ENCODE measurements around the gene ZNF23.
"Not testable (repeated sequence)": the region's sequence is repeated elsewhere in the genome, so short reads cannot be mapped to it uniquely, and the experiment has no call there.

ZNF23 gene

DNA sequence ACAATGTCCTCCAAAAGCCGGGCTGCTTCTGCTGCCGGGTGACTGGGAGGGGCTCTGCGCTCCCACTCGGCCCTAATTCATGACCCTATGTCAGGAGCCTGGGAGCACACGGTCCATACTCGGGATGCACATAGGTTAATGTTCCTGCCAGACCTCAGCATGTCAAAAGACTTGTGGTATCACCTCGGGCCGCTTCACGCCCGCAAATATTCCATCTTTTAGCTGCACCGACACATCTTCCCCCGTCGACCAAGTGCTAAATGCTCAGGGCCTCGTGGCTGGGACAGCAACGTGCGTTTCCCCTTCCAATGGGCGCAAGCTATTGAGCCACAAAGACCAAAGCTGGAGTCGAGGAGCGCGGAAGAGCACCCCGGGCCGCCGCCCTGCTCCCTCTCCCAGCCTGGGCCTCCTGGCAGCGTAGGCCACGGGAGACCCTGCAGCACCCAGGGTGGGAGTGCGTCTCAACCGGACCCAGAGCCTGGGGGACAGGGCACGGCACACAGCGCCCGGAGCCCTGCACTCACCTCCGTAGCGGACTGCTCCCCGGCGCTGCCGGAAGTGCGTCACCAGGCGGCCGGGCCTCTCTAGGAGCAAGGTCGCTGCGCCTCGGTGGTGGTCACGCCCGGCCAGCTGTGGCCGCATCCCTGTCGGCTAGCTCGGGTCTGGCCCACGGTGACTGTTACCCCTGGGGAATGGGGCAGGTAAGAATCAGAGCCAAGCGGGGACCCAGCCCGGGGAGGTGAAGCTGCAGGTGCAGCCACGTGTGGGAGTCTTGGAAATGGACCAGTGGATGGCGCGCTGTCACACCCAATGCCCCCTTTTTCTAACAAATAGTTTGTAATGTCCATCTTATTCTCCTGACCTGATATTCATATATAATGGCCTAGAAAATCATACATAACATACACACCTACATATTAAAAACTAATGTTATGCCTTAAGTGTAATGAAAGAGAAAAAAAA is at the start of gene ZNF23:
ZNF23 (minus strand) TSS at position 562 of the 963 bp plus-strand sequence. CDS start 5,451 bp downstream, outside the sequence.
- Histone ChIP-seq H3K27me3 (ENCODE audit: low read depth, low read length) (no peaks in the 10 kb centered on the region), H3K4me1 (ENCODE audit: low read length) (peaks cover 13% of the 10 kb centered on the region; the same call in 1 of the 2 replicates), H3K79me2 (ENCODE audit: low read length) (peaks cover 30% of the 10 kb centered on the region), H3K9me3 (ENCODE audit: insufficient read depth, low read length) (no peaks in the 10 kb centered on the region), H3K36me3 (replicated peaks; ENCODE audit: low read depth, low read length) (no peaks in the 10 kb centered on the region), H3K4me2 (ENCODE audit: low read length) (peak within 1 kb of the TSS; percentile 98), H3K4me3 (ENCODE audit: low read length) (peak within 1 kb of the TSS; percentile 95), H2AFZ (ENCODE audit: low read depth, low read length) (peak within 1 kb of the TSS; percentile 88), H4K20me1 (ENCODE audit: insufficient read depth, low read length) (no peaks in the 10 kb centered on the region; the same call in 1 of the 2 replicates), H3K9ac (ENCODE audit: low read length) (peak within 1 kb of the TSS; percentile 76), H3K27ac (ENCODE audit: low read length) (0 out of 2 replicates have a peak within 1 kb of the TSS, but pooled peaks have one; percentile 11)
- no peak for TF ChIP-seq EZH2phosphoT487 (IDR thresholded peaks at IDR 0.05; ENCODE audit: low read depth)
- TF ChIP-seq CTCF (IDR thresholded peaks at IDR 0.05; ENCODE audit: low read depth, low read length): peak; percentile 52

GRCh38 chr16:71507061-71507460 is 45.0 kb upstream of the ZNF23 start:
- no peaks in the 10 kb centered on the region for H4K20me1 ChIP-seq (ENCODE audit: insufficient read depth, low read length)
- H3K9ac ChIP-seq (ENCODE audit: low read length): no peak overlapping the region
- peaks cover 10% of the 10 kb centered on the region for H3K4me1 ChIP-seq (ENCODE audit: low read length)
- no peaks in the 10 kb centered on the region for H3K36me3 ChIP-seq (replicated peaks; ENCODE audit: low read depth, low read length)
- H3K9me3 ChIP-seq (ENCODE audit: insufficient read depth, low read length): no peaks in the 10 kb centered on the region
- H3K27ac ChIP-seq (ENCODE audit: low read length): no peak overlapping the region
- H3K4me3 ChIP-seq (ENCODE audit: low read length): no peak overlapping the region
- no peak overlapping the region for H3K4me2 ChIP-seq (ENCODE audit: low read length)
- no peak overlapping the region for H2AFZ ChIP-seq (ENCODE audit: low read depth, low read length)
- H3K27me3 ChIP-seq (ENCODE audit: low read depth, low read length): no peaks in the 10 kb centered on the region
- TF ChIP-seq EZH2phosphoT487 (IDR thresholded peaks at IDR 0.05; ENCODE audit: low read depth) (no peak), CTCF (IDR thresholded peaks at IDR 0.05; ENCODE audit: low read depth, low read length) (no peak)
- H3K79me2 ChIP-seq (ENCODE audit: low read length): no peaks in the 10 kb centered on the region

- H2AFZ ChIP-seq (ENCODE audit: low read depth, low read length): no peak overlapping the region
- no peak overlapping the region for H3K9ac ChIP-seq (ENCODE audit: low read length)
- H3K79me2 ChIP-seq (ENCODE audit: low read length): no peaks in the 10 kb centered on the region
- H3K9me3 ChIP-seq (ENCODE audit: insufficient read depth, low read length): no peaks in the 10 kb centered on the region
- H3K4me3 ChIP-seq (ENCODE audit: low read length): no peak overlapping the region
- no peak overlapping the region; the same call in 1 of the 2 replicates for H3K4me2 ChIP-seq (ENCODE audit: low read length)
- TF ChIP-seq CTCF (IDR thresholded peaks at IDR 0.05; ENCODE audit: low read depth, low read length): no peak
- no peak for TF ChIP-seq EZH2phosphoT487 (IDR thresholded peaks at IDR 0.05; ENCODE audit: low read depth)
- no peaks in the 10 kb centered on the region for H3K27me3 ChIP-seq (ENCODE audit: low read depth, low read length)
- no peaks in the 10 kb centered on the region for H4K20me1 ChIP-seq (ENCODE audit: insufficient read depth, low read length)
- H3K27ac ChIP-seq (ENCODE audit: low read length): no peak overlapping the region
- H3K4me1 ChIP-seq (ENCODE audit: low read length): peaks cover 10% of the 10 kb centered on the region
- H3K36me3 ChIP-seq (replicated peaks; ENCODE audit: low read depth, low read length): no peaks in the 10 kb centered on the region
Observed at GRCh38 chr16:71504901-71505300, 42.9 kb upstream of the ZNF23 start.

GRCh38 chr16:71504051-71504450 is 42.0 kb upstream of the ZNF23 start:
- H3K27ac ChIP-seq (ENCODE audit: low read length); H3K36me3 ChIP-seq (replicated peaks; ENCODE audit: low read depth, low read length): not testable (repeated sequence)

More at GRCh38 chr16:71504051-71504450, 42.0 kb upstream of the ZNF23 start:
- not testable (repeated sequence) for H3K27me3 ChIP-seq (ENCODE audit: low read depth, low read length); H3K4me3 ChIP-seq (ENCODE audit: low read length); H3K79me2 ChIP-seq (ENCODE audit: low read length); H3K4me2 ChIP-seq (ENCODE audit: low read length); H3K4me1 ChIP-seq (ENCODE audit: low read length); H3K9me3 ChIP-seq (ENCODE audit: insufficient read depth, low read length); H4K20me1 ChIP-seq (ENCODE audit: insufficient read depth, low read length); H3K9ac ChIP-seq (ENCODE audit: low read length); H2AFZ ChIP-seq (ENCODE audit: low read depth, low read length)

Data from OCI-LY3 (cell line).